ENCODE results near the gene TMEM231.

TMEM231 gene

DNA sequence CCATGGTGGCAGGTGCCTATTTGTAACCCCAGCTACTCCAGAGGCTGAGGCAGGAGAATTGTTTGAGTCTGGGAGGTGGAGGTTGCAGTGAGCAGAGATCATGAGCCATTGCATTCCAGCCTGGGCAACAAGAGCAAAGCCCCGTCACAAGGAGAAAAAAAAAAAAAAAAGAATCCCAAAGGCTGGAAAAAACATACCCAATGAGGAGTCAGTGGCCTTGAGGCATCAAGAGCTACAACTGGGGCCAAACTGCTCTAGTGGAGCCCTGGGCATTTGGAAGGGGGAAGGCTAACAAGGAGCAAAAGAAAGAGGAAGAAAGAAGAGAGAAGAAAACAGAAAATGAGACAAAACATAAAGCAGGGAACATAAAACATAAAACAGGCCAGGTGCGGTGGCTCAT, 67.7 kb downstream of the TMEM231 start:
- no peak for DNase-seq (ENCODE audit: low read depth)
